Stimulated activated CD8-positive, alpha-beta memory T cell treated with anti-CD3 and anti-CD28 coated beads, Interleukin-12 subunit alpha, Interleukin-12 subunit beta, amount 100 ng/mL, for 4 hours (primary cell): ENCODE data around the gene TSPAN31.

Experiments
- DNase-seq: peaks from one replicate; pipeline ENCODE4 v3.0.0-alpha.2; 2020; ENCODE audit warnings: low read depth

The TSPAN31 gene

GRCh38 chr12:57752668-57753000, 7.8 kb downstream of the TSPAN31 start:
- DNase-seq = no peak

GRCh38 chr12:57753756-57754337, 9.0 kb downstream of the TSPAN31 start:
- DNase-seq = no peak

GRCh38 chr12:57754411-57755193, 9.8 kb downstream of the TSPAN31 start, which contains the start of gene MARCHF9:
Gene MARCHF9, plus strand, starts transcription at chr12:57755103. Its CDS starts 426 bp downstream, at chr12:57755529.
- peak; percentile 65 for DNase-seq

DNA sequence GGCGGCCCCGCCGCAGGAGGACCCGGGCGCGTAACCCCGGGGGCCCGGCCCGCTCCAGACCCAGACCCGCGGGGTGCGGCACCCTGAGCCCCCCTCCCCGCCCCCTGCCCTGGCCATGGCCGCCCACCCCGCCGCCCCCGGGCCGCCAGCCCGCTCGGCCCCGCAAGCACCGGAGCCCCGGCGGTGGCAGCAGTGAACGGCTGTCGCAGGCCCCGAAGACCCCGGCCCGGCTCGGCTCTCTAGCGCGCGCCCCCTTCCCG, 10.3 kb downstream of the TSPAN31 start:
- no peak for DNase-seq

DNA sequence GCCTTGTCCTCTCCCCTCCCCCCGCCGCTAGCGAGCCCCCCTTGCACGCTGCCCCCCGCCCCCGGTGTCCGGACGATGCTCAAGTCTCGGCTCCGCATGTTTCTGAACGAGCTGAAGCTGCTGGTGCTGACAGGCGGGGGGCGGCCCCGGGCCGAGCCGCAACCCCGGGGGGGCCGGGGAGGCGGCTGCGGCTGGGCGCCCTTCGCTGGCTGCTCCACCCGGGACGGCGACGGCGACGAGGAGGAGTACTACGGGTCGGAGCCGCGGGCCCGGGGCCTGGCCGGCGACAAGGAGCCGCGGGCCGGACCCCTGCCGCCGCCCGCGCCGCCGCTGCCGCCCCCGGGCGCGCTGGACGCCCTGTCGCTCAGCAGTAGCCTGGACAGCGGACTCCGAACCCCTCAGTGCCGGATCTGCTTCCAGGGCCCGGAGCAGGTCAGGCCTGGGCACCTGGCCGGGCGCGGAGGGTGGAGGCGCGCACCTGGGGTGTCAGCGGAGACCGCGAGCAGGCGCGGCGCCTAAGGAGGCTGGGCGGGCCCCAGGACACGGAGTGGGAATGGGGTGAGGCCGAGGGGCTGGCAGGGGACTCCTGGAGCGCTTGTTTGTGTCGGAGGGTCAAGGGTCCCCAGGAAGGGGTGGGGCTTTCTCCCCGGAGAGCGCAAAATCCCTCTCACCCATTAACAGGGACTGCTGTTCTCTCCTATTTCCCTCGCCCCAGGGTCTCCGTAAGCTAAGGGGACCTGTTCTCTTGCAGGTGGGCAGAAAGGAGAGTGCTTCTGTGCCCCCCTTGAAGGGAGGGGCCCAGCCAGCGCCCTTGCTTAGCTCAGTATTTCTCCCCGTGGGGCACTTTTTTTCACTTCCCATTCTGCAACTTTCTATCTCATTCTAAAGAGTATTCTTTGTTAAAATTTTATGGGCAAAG, 10.9 kb downstream of the TSPAN31 start:
- peak; percentile 31 for DNase-seq

DNA sequence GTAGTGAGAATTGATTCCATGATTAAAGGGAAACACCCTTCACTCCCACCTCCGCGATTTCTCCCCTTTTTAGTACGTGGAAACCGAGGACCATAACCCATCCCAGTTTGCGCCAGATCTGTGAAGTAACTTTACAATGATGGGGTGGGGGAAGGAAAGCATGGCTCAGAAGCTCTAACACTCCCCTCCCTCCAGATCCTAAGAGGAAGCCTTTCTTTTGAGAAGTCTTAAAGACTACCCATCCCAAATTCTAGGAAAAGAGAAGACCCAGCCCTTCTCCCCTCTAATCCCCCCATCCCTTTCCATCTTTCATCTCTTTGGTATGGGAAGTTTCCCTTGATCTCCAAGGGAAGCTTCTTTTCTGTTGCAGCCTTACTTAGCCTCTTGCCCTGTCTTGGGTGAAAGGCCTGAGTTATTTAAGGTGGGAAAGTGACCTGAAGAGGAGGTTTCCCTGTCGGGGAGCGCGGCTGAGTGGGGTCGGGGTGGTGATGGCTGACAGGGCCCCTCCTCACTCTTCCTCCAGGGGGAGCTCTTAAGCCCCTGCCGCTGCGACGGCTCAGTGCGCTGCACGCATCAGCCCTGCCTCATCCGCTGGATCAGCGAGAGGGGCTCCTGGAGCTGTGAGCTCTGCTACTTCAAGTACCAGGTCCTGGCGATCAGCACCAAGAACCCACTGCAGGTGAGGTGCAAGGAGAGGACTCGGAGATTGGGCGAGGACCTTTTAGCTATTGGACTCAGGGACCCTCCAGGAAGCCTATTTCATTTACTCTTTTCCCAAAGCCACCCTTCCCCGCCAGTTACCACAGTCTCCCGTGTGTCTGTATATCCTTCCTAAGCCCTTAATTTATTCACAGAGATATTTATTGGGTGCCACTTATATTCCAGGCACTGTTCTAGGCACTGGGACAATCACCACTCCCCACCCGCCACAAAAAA, 11.8 kb downstream of the TSPAN31 start:
- DNase-seq = peak; percentile 49

GRCh38 chr12:57757771-57758170, 12.9 kb downstream of the TSPAN31 start:
- no peak for DNase-seq

GRCh38 chr12:57758552-57759359, 13.9 kb downstream of the TSPAN31 start:
- DNase-seq = no peak

DNA sequence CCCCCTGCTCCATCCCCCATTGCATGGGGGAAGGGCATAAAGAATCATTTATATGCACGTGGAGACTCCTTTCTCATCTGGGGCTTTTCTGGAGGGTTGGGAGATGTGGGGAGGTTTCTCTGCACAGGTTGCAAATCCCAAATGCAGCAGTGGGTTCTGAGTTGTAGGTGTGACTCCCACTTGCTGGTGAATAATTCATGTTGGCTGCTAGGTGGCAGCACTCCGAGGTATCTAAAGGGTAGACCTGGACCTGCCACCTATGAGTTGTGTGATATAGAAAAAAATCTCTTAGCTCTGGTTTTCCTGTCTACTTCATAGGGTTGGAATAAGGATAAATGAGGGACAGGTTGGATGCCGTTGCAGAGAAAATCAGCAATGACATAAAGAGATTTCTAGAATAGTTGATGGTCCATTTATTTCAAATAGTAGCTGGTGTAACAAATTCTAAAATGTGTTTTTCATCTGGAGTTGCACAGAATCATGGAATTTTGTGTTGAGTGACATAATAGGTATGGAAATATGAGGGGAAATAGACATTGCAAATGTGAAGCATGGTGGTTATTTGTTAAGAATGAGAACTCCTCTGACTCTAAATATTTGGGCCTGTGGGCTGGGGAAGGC, 14.6 kb downstream of the TSPAN31 start:
- no peak for DNase-seq

DNA sequence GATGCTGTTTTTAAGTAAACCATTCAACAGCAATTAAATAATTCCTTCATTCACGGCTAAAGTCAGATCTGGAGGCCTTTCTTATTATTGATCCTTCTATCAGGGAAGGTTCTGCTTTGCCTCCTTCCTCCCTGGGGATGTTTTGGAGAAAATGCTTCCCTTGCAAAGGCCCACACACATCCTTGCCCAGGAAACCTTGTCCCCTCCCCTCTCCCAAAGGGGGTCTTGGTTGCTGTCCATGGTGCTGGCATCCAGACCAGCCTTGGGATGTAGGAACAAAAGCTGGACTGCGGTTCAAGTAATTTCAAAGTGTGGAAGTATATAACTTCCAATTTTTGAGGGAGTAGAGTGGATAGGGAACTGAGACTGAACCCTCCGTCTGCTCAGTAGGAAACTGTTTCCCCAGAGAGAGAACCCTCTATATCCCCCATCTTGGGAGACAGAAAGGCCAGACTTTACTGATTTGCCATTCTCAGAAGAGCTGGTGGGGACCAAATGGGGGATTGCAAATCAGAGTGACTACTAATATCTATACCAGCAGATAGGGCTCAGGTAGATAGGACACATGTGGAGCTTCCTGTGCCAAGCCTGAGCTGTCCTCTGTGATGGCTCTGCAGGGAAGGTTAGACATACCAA, 15.6 kb downstream of the TSPAN31 start:
- DNase-seq = no peak

- no peak for DNase-seq
These were observed 16.7 kb downstream of the TSPAN31 start for GRCh38 chr12:57761391-57761998.

GRCh38 chr12:57762463-57762862, 17.6 kb downstream of the TSPAN31 start:
- no peak for DNase-seq

GRCh38 chr12:57763881-57764661, 19.2 kb downstream of the TSPAN31 start:
- DNase-seq = no peak

GRCh38 chr12:57764662-57765002, 19.8 kb downstream of the TSPAN31 start:
- DNase-seq = no peak

- DNase-seq = peak; percentile 35
These were observed 20.3 kb downstream of the TSPAN31 start for GRCh38 chr12:57765003-57765697.

- no peak for DNase-seq
These were observed 21.0 kb downstream of the TSPAN31 start for GRCh38 chr12:57765698-57766463.

GRCh38 chr12:57766464-57767304, 21.8 kb downstream of the TSPAN31 start, which contains the start of gene CYP27B1:
Gene CYP27B1, minus strand, starts transcription at chr12:57767078. Its CDS starts 37 bp downstream, at chr12:57767041.
- DNase-seq = no peak
